Activated T-cell treated with anti-CD3 and anti-CD28 coated beads, Interleukin-2, amount 50 U/mL, for 24 hours (primary cell): ENCODE results near the gene TUBD1.
"Not testable (repeated sequence)": the region's sequence is repeated elsewhere in the genome, so short reads cannot be mapped to it uniquely, and the experiment has no call there.

ENCODE experiments used
- DNase-seq: peaks from one replicate; pipeline ENCODE4 v3.0.0-alpha.2; 2020
- H3K27ac Mint-ChIP-seq: 2 replicates; pipeline ENCODE4 v1.8.0; 2020; ENCODE audit warnings: mild to moderate bottlenecking, mixed read lengths
- H3K27me3 Mint-ChIP-seq: 2 replicates; pipeline ENCODE4 v1.8.0; 2020; ENCODE audit warnings: mixed read lengths
- H3K36me3 Mint-ChIP-seq: 2 replicates; pipeline ENCODE4 v1.8.0; 2020; ENCODE audit warnings: low read depth, mixed read lengths
- H3K4me1 Mint-ChIP-seq: 2 replicates; pipeline ENCODE4 v1.8.0; 2020; ENCODE audit warnings: low read depth, mixed read lengths
- H3K4me3 Mint-ChIP-seq: 2 replicates; pipeline ENCODE4 v1.8.0; 2020; ENCODE audit warnings: mild to moderate bottlenecking, moderate library complexity, mixed read lengths
- H3K9me3 Mint-ChIP-seq: 2 replicates; pipeline ENCODE4 v1.8.0; 2020; ENCODE audit warnings: mixed read lengths

The TUBD1 gene

GRCh38 chr17:59829217-59830006, 63.3 kb downstream of the TUBD1 start:
- H3K4me3 Mint-ChIP-seq = peak overlapping the region; percentile 78
- H3K9me3 Mint-ChIP-seq = no peaks in the 10 kb centered on the region
- H3K4me1 Mint-ChIP-seq = peaks cover 83% of the 10 kb centered on the region
- peak overlapping the region; percentile 99 for H3K27ac Mint-ChIP-seq
- DNase-seq = no peak
- peaks cover 68% of the 10 kb centered on the region for H3K36me3 Mint-ChIP-seq
- no peaks in the 10 kb centered on the region for H3K27me3 Mint-ChIP-seq

GRCh38 chr17:59828819-59829216, 63.9 kb downstream of the TUBD1 start:
- H3K27ac Mint-ChIP-seq = peak overlapping the region; percentile 99
- peak overlapping the region; percentile 78 for H3K4me3 Mint-ChIP-seq
- DNase-seq, H3K9me3 Mint-ChIP-seq, H3K27me3 Mint-ChIP-seq: not testable (repeated sequence)
- peaks cover 81% of the 10 kb centered on the region for H3K4me1 Mint-ChIP-seq
- peaks cover 64% of the 10 kb centered on the region for H3K36me3 Mint-ChIP-seq

GRCh38 chr17:59828478-59828760, 64.3 kb downstream of the TUBD1 start:
- H3K27ac Mint-ChIP-seq = peak overlapping the region; percentile 99
- peaks cover 80% of the 10 kb centered on the region for H3K4me1 Mint-ChIP-seq
- peak overlapping the region; percentile 78 for H3K4me3 Mint-ChIP-seq

DNA sequence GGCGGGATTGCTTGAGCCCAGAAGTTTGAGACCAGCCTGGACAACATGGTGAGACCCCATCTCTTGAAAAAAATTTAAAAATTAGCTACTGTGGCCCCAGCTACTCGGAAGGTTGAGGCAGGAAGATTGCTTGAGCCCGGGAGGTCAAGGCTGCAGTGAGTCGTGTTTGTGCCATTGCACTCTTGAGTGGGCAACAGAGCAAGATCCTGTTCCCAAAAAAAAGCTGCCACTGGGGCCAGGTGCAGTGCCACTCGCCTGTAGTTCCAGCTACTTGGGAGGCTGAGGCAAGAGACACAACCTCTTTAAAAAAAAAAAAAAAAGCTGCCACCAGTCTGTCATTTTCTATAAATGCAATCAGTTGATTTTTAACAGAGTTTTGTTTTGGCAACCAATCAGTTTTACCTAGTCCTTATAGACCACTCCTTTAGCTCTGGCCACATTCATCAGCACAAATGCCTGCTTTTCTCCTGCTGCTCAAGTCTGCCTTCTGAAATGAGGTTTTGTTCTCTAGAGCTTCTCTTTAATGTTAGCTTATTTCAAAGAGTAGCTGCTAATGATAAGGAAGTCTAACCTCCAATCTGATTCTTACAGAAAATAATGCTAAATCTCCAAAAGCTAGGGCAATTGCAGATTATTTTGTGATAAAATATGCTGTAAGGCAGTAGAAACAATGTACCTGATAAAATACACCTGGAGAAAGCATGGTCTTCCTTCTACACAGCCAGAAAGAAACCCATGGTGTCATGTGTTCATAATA, 64.8 kb downstream of the TUBD1 start:
- H3K9me3 Mint-ChIP-seq = no peaks in the 10 kb centered on the region
- H3K27ac Mint-ChIP-seq = peak overlapping the region; percentile 99
- peaks cover 77% of the 10 kb centered on the region for H3K4me1 Mint-ChIP-seq
- H3K4me3 Mint-ChIP-seq = peak overlapping the region; percentile 78
- no peak for DNase-seq
- H3K27me3 Mint-ChIP-seq = no peaks in the 10 kb centered on the region
- H3K36me3 Mint-ChIP-seq = peaks cover 64% of the 10 kb centered on the region

More at GRCh38 chr17:59828478-59828760, 64.3 kb downstream of the TUBD1 start:
- DNase-seq = no peak
- Mint-ChIP-seq H3K27me3 (no peaks in the 10 kb centered on the region), H3K9me3 (no peaks in the 10 kb centered on the region), H3K36me3 (peaks cover 64% of the 10 kb centered on the region)

GRCh38 chr17:59826706-59827453, 65.9 kb downstream of the TUBD1 start:
- no peaks in the 10 kb centered on the region for H3K27me3 Mint-ChIP-seq
- peaks cover 66% of the 10 kb centered on the region for H3K36me3 Mint-ChIP-seq
- H3K9me3 Mint-ChIP-seq = no peaks in the 10 kb centered on the region
- peaks cover 74% of the 10 kb centered on the region for H3K4me1 Mint-ChIP-seq
- DNase-seq = no peak
- peak overlapping the region; percentile 99 for H3K27ac Mint-ChIP-seq
- H3K4me3 Mint-ChIP-seq = peak overlapping the region; percentile 78

GRCh38 chr17:59825533-59826322, 67.0 kb downstream of the TUBD1 start:
- no peaks in the 10 kb centered on the region for H3K27me3 Mint-ChIP-seq
- DNase-seq = no peak
- peaks cover 65% of the 10 kb centered on the region for H3K36me3 Mint-ChIP-seq
- H3K27ac Mint-ChIP-seq = peak overlapping the region; percentile 99
- H3K4me1 Mint-ChIP-seq = peaks cover 66% of the 10 kb centered on the region
- peak overlapping the region; percentile 78 for H3K4me3 Mint-ChIP-seq
- H3K9me3 Mint-ChIP-seq = no peaks in the 10 kb centered on the region

DNA sequence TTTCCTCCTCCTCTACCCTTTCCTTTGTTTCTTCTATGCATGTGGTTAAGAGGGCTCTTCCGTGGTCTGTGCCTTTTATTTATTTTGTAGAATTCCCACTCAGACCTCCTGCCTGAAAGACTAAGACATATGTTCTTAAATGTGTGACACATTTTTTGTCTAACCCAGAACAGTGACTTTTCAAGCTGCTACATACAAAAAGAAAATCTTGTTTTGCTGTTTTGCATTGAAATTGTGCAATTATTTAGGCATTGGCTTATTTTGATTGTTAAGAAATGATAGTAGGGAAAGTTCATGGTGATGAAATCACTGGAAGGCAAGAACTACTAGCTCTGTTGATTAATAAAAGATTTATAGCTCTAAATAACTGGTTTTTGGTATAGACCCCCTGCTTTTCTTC, 76.8 kb downstream of the TUBD1 start:
- Mint-ChIP-seq H3K4me3 (no peak overlapping the region), H3K36me3 (peaks cover 71% of the 10 kb centered on the region), H3K27me3 (no peaks in the 10 kb centered on the region), H3K4me1 (peaks cover 29% of the 10 kb centered on the region), H3K27ac (peak overlapping the region; percentile 4), H3K9me3 (no peaks in the 10 kb centered on the region)
- no peak for DNase-seq

GRCh38 chr17:59814685-59815084, 78.1 kb downstream of the TUBD1 start:
- Mint-ChIP-seq H3K9me3 (no peaks in the 10 kb centered on the region), H3K36me3 (peaks cover 67% of the 10 kb centered on the region), H3K4me3 (no peak overlapping the region), H3K27ac (peak overlapping the region; percentile 6), H3K27me3 (no peaks in the 10 kb centered on the region), H3K4me1 (peaks cover 21% of the 10 kb centered on the region)
- no peak for DNase-seq

DNA sequence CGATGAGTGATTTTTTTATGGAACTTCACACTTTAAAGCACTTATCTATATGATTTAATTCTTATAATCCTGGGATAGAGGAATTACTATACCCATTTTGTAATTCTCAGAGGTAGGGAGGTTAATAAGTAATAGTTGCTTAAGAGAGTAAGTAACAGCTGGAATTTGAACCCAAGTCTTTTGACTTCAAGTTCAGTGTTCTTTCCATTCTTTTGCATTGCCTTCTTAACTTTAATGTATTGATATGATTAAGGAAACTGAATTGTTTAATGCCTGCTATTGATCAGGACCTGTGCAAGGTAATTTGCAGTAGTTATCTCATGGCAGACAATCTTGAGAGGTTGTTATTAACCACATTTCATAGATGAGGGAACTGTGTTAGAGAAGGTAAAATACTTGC, 78.5 kb downstream of the TUBD1 start:
- H3K27me3 Mint-ChIP-seq = no peaks in the 10 kb centered on the region
- no peaks in the 10 kb centered on the region for H3K9me3 Mint-ChIP-seq
- peaks cover 64% of the 10 kb centered on the region for H3K36me3 Mint-ChIP-seq
- no peak for DNase-seq
- no peak overlapping the region for H3K4me3 Mint-ChIP-seq
- H3K4me1 Mint-ChIP-seq = peaks cover 21% of the 10 kb centered on the region
- H3K27ac Mint-ChIP-seq = peak overlapping the region; percentile 6

DNA sequence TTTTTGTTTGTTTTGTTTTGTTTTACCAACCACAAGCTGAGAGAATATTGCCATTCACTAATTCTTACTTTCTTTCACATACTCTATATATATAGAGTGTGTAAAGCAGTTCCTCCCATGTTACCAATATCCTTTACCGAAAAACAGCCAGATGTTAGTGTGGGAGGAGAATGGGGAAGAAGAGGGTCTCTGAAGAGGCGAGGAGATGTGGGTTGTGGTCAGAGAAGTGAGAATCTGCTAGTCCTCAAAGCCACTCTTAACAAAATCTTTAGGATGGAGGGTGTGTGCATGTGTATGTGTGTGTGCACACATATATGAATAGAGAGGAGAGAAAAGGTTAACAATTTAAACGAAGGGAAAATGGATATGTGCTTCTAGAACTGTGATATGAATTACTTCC, 80.6 kb downstream of the TUBD1 start:
- H3K4me1 Mint-ChIP-seq = peaks cover 27% of the 10 kb centered on the region
- DNase-seq = no peak
- peaks cover 70% of the 10 kb centered on the region for H3K36me3 Mint-ChIP-seq
- no peaks in the 10 kb centered on the region for H3K9me3 Mint-ChIP-seq
- peak overlapping the region; percentile 61 for H3K27ac Mint-ChIP-seq
- no peaks in the 10 kb centered on the region for H3K27me3 Mint-ChIP-seq
- H3K4me3 Mint-ChIP-seq = no peak overlapping the region

GRCh38 chr17:59811209-59811608, 81.5 kb downstream of the TUBD1 start:
- DNase-seq = no peak
- Mint-ChIP-seq H3K27ac (no peak overlapping the region), H3K9me3 (no peaks in the 10 kb centered on the region), H3K4me1 (peaks cover 27% of the 10 kb centered on the region), H3K36me3 (peaks cover 65% of the 10 kb centered on the region), H3K4me3 (no peak overlapping the region), H3K27me3 (no peaks in the 10 kb centered on the region)

DNA sequence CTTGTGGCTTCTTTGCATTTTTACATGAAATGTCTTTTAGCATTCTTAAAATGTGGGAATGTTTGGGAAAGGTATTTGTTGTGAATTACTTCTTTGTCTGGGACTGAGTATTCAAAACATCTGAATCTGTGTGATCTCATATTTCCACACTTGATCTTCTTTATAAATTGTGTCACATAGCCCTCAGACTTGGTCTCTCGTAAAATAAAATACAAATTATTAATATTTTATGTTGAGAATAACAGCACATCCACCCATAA, 81.9 kb downstream of the TUBD1 start:
- H3K27me3 Mint-ChIP-seq = no peaks in the 10 kb centered on the region
- peaks cover 25% of the 10 kb centered on the region for H3K4me1 Mint-ChIP-seq
- no peak for DNase-seq
- H3K27ac Mint-ChIP-seq = no peak overlapping the region
- no peaks in the 10 kb centered on the region for H3K9me3 Mint-ChIP-seq
- no peak overlapping the region for H3K4me3 Mint-ChIP-seq
- H3K36me3 Mint-ChIP-seq = peaks cover 61% of the 10 kb centered on the region
